RWPE2 (cell line): Measurements from ENCODE around the gene KLHL13.
"Not testable (repeated sequence)": the region's sequence is repeated elsewhere in the genome, so short reads cannot be mapped to it uniquely, and the experiment has no call there.

Experiments
- ATAC-seq: fragments of 200-7000 bp; cut with Tn5 transposase; 3 replicates; pipeline ENCODE4 v1.9.1; 2021; ENCODE audit warnings: low read depth
- DNase-seq: peaks from one replicate; pipeline ENCODE4 v3.0.0-alpha.2; 2020; ENCODE audit warnings: low spot score
- H3K27ac ChIP-seq: fragments of 450-650 bp; 2 replicates; pipeline ENCODE4 v1.5.1; 2017; ENCODE audit warnings: mild to moderate bottlenecking; ENCODE audit not compliant: poor library complexity, severe bottlenecking
- H3K27me3 ChIP-seq: fragments of 250-450 bp; sonication (Bioruptor Pico); 2 replicates; pipeline ENCODE4 v1.5.1; 2021; ENCODE audit warnings: mild to moderate bottlenecking, moderate library complexity; ENCODE audit not compliant: insufficient read depth, poor library complexity, severe bottlenecking
- H3K36me3 ChIP-seq: fragments of 250-450 bp; sonication (Bioruptor Pico); 2 replicates; pipeline ENCODE4 v1.5.1; 2020; ENCODE audit warnings: low read depth, mild to moderate bottlenecking, moderate library complexity
- H3K4me1 ChIP-seq: fragments of 250-450 bp; sonication (Bioruptor Pico); 2 replicates; pipeline ENCODE4 v1.5.1; 2021; ENCODE audit warnings: mild to moderate bottlenecking, moderate library complexity; ENCODE audit not compliant: insufficient read depth, poor library complexity, severe bottlenecking
- H3K4me3 ChIP-seq: fragments of 250-450 bp; sonication (Bioruptor Pico); 2 replicates; pipeline ENCODE4 v1.5.1; 2021; ENCODE audit warnings: mild to moderate bottlenecking, moderate library complexity; ENCODE audit not compliant: severe bottlenecking
- H3K9me3 ChIP-seq: fragments of 250-450 bp; sonication (Bioruptor Pico); 2 replicates; pipeline ENCODE4 v1.5.1; 2021; ENCODE audit warnings: mild to moderate bottlenecking, moderate library complexity; ENCODE audit not compliant: severe bottlenecking
- TF ChIP-seq, protein P1 (sequence below): fragments of 450-650 bp; IDR thresholded peaks from one replicate; pipeline ENCODE4 v1.5.1; 2017; ENCODE audit warnings: mild to moderate bottlenecking, moderate library complexity; ENCODE audit not compliant: poor library complexity, severe bottlenecking

Gene KLHL13

DNA sequence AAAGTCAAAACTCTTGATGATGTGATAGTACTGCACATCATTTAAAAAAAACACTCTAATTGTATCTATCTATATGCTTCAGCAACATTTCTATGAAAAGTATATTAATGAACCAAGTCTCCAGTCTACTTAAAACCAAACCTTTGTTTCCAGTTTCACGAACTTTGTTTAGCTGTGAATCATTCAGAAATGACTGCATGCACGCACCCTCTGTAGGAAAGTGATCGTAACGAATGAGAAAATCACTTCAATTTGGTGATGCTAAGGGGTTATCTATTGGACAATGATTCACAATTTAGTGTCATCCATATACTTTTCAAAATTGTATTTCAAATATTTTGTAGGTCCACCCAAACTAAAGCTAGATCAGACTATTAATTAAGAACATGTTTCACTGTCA is 157.6 kb downstream of the KLHL13 start:
- no peak overlapping the region for H3K27ac ChIP-seq
- no peak overlapping the region for H3K4me3 ChIP-seq
- no peaks in the 10 kb centered on the region for H3K27me3 ChIP-seq
- no peaks in the 10 kb centered on the region for H3K9me3 ChIP-seq
- no peaks in the 10 kb centered on the region for H3K36me3 ChIP-seq
- ATAC-seq (no peak), DNase-seq (no peak)
- TF ChIP-seq, protein P1, sequence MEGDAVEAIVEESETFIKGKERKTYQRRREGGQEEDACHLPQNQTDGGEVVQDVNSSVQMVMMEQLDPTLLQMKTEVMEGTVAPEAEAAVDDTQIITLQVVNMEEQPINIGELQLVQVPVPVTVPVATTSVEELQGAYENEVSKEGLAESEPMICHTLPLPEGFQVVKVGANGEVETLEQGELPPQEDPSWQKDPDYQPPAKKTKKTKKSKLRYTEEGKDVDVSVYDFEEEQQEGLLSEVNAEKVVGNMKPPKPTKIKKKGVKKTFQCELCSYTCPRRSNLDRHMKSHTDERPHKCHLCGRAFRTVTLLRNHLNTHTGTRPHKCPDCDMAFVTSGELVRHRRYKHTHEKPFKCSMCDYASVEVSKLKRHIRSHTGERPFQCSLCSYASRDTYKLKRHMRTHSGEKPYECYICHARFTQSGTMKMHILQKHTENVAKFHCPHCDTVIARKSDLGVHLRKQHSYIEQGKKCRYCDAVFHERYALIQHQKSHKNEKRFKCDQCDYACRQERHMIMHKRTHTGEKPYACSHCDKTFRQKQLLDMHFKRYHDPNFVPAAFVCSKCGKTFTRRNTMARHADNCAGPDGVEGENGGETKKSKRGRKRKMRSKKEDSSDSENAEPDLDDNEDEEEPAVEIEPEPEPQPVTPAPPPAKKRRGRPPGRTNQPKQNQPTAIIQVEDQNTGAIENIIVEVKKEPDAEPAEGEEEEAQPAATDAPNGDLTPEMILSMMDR, result no peak
- H3K4me1 ChIP-seq, result peaks cover 5% of the 10 kb centered on the region

DNA sequence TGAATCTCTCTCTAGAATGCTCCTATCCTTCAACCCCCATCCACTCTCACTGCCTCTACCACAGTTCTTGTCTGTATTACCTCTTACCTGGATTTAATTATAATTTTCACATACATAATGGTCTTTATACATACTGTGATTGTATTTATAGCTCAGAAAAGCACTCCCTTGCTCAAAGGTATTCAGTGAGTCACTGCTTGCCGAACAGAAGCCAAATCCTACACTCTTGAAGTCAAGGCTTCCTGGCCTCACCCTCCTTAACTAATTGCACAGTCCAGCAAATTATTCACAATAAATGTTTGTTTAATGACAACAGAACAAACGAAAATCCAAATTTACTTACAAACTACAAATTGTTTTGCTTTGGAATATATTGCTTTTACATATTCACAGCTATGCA is 159.5 kb downstream of the KLHL13 start:
- DNase-seq, result no peak
- Histone ChIP-seq H3K27me3 (no peaks in the 10 kb centered on the region), H3K27ac (no peak overlapping the region), H3K4me3 (no peak overlapping the region), H3K4me1 (peaks cover 5% of the 10 kb centered on the region), H3K9me3 (no peaks in the 10 kb centered on the region), H3K36me3 (no peaks in the 10 kb centered on the region)
- peak; percentile 69; the same call in 2 of the 3 replicates for ATAC-seq
- TF ChIP-seq, protein P1, result no peak

- H3K4me3 ChIP-seq, H3K4me1 ChIP-seq, H3K9me3 ChIP-seq, H3K27me3 ChIP-seq, H3K27ac ChIP-seq, H3K36me3 ChIP-seq, ATAC-seq, DNase-seq: not testable (repeated sequence)
These were observed 177.3 kb downstream of the KLHL13 start for GRCh38 chrX:117939296-117939695.

- no peaks in the 10 kb centered on the region for H3K36me3 ChIP-seq
- no peak overlapping the region for H3K4me3 ChIP-seq
- H3K9me3 ChIP-seq, result no peaks in the 10 kb centered on the region
- no peaks in the 10 kb centered on the region for H3K27me3 ChIP-seq
- no peak for ATAC-seq
- DNase-seq, result no peak
- no peaks in the 10 kb centered on the region for H3K4me1 ChIP-seq
- TF ChIP-seq, protein P1, result no peak
- H3K27ac ChIP-seq, result no peak overlapping the region
These were observed 180.5 kb downstream of the KLHL13 start for GRCh38 chrX:117936118-117936517.

- H3K27ac ChIP-seq, H3K9me3 ChIP-seq, H3K27me3 ChIP-seq, H3K4me3 ChIP-seq, H3K4me1 ChIP-seq, DNase-seq, ATAC-seq, H3K36me3 ChIP-seq: not testable (repeated sequence)
These were observed 186.5 kb downstream of the KLHL13 start for GRCh38 chrX:117930116-117930515.

DNA sequence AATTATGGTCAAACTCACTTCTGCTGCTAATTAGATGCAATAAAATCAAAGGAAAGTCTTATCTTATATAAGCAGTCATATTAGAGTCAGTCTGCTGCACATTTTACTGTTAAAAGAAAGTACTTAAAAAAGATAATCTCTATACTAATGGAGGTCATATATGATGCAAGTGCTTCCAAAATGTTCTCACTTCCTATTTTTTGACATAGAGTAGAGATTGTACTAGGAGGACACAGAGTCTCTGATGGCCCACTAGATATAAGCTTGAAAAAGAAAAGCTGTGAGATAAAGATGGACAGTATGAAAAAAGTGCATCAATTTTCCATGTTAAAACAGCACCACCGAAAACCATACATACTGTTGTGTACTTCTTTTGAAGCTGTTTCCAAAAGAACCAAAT is 196.9 kb downstream of the KLHL13 start:
- Histone ChIP-seq H3K4me1 (no peaks in the 10 kb centered on the region), H3K27ac (no peak overlapping the region), H3K4me3 (no peak overlapping the region), H3K9me3 (no peaks in the 10 kb centered on the region), H3K36me3 (no peaks in the 10 kb centered on the region), H3K27me3 (no peaks in the 10 kb centered on the region)
- no peak for DNase-seq
- no peak for ATAC-seq
- TF ChIP-seq, protein P1, result no peak
